Cerebellar cortex (tissue), 1 donor: ENCODE results near the gene C21orf58.
"Not testable (repeated sequence)": the region's sequence is repeated elsewhere in the genome, so short reads cannot be mapped to it uniquely, and the experiment has no call there.

Experiments used
- DNase-seq: peaks from one replicate; pipeline ENCODE4 v3.0.0-alpha.2; 2015; ENCODE audit warnings: low spot score

Gene C21orf58

GRCh38 chr21:46323710-46324389 lies at the start of gene C21orf58, which contains the start of gene PCNT:
TSS of gene C21orf58 (minus strand) at chr21:46323870. CDS start at chr21:46322738, 1,132 bp downstream.
TSS of gene PCNT (plus strand) at chr21:46324156. CDS start at chr21:46324229, 73 bp downstream.
- peak; percentile 97 for DNase-seq

GRCh38 chr21:46372947-46373346 lies 49.3 kb upstream of the C21orf58 start:
- DNase-seq = not testable (repeated sequence)

- no peak for DNase-seq
Measured at GRCh38 chr21:46372014-46372485, 48.4 kb upstream of the C21orf58 start.

- no peak for DNase-seq
Measured at GRCh38 chr21:46371204-46372013, 47.7 kb upstream of the C21orf58 start.

GRCh38 chr21:46369520-46370235 lies 46.0 kb upstream of the C21orf58 start:
- no peak for DNase-seq

GRCh38 chr21:46368533-46369285 lies 45.0 kb upstream of the C21orf58 start:
- DNase-seq = no peak

- DNase-seq = no peak
Measured at GRCh38 chr21:46366966-46367365, 43.3 kb upstream of the C21orf58 start.

- DNase-seq = no peak
Measured at GRCh38 chr21:46366561-46366960, 42.9 kb upstream of the C21orf58 start.

GRCh38 chr21:46366091-46366490 lies 42.4 kb upstream of the C21orf58 start:
- DNase-seq = no peak

- no peak for DNase-seq
Measured at GRCh38 chr21:46363698-46364097, 40.0 kb upstream of the C21orf58 start.

- DNase-seq = no peak
Measured at GRCh38 chr21:46362946-46363345, 39.3 kb upstream of the C21orf58 start.

GRCh38 chr21:46361935-46362334 lies 38.3 kb upstream of the C21orf58 start:
- DNase-seq = no peak

GRCh38 chr21:46361176-46361575 lies 37.5 kb upstream of the C21orf58 start:
- no peak for DNase-seq

GRCh38 chr21:46357684-46358425 lies 34.2 kb upstream of the C21orf58 start:
- DNase-seq = no peak

GRCh38 chr21:46357335-46357604 lies 33.6 kb upstream of the C21orf58 start:
- DNase-seq = no peak

- no peak for DNase-seq
Measured at GRCh38 chr21:46356494-46357334, 33.0 kb upstream of the C21orf58 start.

GRCh38 chr21:46356005-46356338 lies 32.3 kb upstream of the C21orf58 start:
- DNase-seq = no peak

- no peak for DNase-seq
Measured at GRCh38 chr21:46355161-46356004, 31.7 kb upstream of the C21orf58 start.

- no peak for DNase-seq
Measured at GRCh38 chr21:46354518-46354917, 30.8 kb upstream of the C21orf58 start.

- no peak for DNase-seq
Measured at GRCh38 chr21:46354046-46354445, 30.4 kb upstream of the C21orf58 start.
